NCI-H460 (cell line): ENCODE data around the gene OR14A2. TPM values are rescaled to one million over a fixed set of nuclear protein-coding genes. Genes with fewer than 3 reads are reported as not detected.
A peak's percentile ranks its signal among the peaks of the same experiment; 100 is the strongest.
"Not testable (repeated sequence)": the region's sequence is repeated elsewhere in the genome, so short reads cannot be mapped to it uniquely, and the experiment has no call there.

ENCODE experiments used
- DNase-seq: peaks from one replicate; pipeline ENCODE4 v3.0.0-alpha.2; 2016; ENCODE audit warnings: low read depth; ENCODE audit errors: extremely low read depth
- polyA plus RNA-seq: library from polyadenylated mRNA; depleted of rRNA; stranded (reverse); fragments of >200 nt; gene quantifications from 2 replicates; pipeline ENCODE4 v1.2.3, GENCODE V29; 2014; cell fraction: nucleus; rRNA removed
- total RNA-seq: library from RNA; depleted of rRNA; stranded (reverse); fragments of >200 nt; shearing (Covaris generic); gene quantifications from 2 replicates; pipeline ENCODE4 v1.2.3, GENCODE V29; 2014; rRNA removed

The OR14A2 gene
- total RNA-seq, result not detected in 2 replicates
- not detected in 2 replicates for polyA plus RNA-seq

DNA sequence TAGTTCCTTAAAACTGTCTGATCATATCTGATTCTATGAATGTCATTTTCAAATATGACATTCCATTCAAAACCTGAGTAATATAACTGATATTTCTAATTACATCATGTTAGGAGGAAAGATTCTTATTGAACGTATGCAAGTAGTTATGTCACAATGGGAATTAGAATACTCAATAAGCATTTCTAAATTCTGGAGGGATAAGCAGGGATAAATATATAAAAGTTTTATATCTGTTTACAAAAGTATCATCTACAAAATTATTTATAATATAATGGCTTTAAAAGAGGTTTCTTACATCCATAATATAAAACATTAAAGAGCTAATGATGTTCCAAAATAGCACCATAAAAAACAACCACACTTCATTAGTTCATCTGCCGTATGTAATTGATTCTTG is at the start of gene OR14A2:
OR14A2 (minus strand) TSS at position 101 of the 400 bp plus-strand sequence.
- no peak for DNase-seq

GRCh38 chr1:247797518-247797917 is 49.6 kb upstream of the OR14A2 start:
- DNase-seq, result no peak

- no peak for DNase-seq
Observed at GRCh38 chr1:247769603-247770002, 21.7 kb upstream of the OR14A2 start.

GRCh38 chr1:247760456-247760855 is 12.5 kb upstream of the OR14A2 start, which contains the start of gene OR1C1:
Gene OR1C1 (minus strand): TSS chr1:247760556. CDS start chr1:247758406, 2,150 bp downstream.
- no peak for DNase-seq

GRCh38 chr1:247754311-247754710 is 6.4 kb upstream of the OR14A2 start:
- DNase-seq, result not testable (repeated sequence)

DNA sequence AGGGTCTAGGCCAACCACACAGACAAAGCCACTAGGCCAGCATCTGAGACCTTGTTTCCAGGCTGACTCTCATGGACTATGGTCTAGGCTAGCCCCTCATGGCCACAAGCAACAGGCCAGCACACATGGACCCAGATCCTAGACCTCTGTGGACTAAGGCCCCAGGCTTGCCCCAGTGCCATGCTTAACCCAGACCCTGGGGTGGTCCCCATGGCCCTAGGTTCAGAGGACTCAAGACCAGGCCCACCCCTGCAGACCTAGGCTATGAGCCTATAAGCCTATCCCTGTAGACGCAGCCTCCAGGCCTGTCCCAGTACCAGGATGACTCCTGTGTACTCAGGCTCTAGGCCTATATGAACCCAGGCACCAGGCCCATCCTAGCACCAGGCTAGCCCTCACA is 1.9 kb upstream of the OR14A2 start:
- no peak for DNase-seq

DNA sequence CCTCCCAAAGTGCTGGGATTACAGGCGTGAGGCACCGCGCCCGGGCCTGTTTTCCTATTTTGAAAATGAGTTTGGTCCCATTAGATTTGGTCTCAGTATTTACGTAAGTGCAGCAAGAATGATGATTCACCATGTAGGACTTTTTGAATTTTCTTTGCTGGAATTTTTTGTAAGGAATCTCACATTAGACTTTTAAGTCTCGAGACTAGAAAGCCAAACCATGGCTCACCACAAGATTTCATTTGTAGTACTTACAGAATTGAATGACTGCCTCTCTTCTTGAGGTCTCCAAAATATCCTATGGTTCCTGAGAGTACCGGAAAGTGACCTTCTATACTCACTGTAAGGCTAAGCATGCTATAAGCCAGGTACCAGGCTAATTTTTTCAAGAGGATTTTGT is 325 bp downstream of the OR14A2 start:
- no peak for DNase-seq

DNA sequence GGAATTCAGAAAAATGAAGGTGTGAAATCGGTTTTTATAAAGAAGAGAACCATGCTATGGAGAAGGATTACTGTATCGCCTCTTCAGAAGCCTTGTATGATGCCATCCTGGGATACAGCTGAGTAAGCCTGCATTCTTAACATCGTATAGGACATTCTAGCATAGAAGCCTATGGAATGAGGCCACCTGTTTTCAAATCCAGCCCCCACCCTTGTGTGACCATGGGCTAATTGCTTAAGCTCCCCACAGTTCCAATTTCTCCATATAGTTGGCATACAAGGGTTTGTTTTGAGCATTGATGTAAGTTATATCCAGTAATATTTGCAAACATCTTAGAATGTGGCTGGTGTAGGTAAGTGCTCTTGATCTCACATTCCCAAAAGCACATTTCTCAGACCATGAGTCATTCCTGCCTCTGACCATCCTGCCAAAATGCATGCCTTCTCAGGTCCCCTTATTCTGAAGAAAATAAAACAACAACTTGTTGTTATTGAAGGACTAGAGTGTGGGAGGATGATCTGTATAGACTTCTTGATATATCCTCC is 1.5 kb downstream of the OR14A2 start:
- DNase-seq, result no peak

DNA sequence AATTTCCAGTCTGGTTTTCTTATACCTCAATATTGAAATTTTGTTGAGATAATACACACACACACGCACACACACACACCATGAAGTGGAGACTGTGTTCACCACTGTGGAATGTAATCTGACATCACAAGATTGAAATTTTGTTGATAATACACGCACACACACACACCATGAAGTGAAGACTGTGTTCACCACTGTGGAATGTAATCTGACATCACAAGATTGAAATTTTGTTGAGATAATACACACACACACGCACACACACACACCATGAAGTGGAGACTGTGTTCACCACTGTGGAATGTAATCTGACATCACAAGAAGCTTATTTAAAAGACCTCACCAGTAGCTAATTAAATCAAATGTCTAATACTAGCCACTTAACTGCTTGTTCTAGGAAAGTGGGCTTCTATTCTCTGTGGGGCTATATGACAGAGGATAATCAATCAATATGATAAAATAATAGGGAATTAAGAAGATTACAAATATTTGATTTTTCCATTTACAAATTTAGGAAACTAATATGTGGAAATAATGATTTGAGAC is 5.7 kb downstream of the OR14A2 start:
- DNase-seq, result not testable (repeated sequence)

- no peak for DNase-seq
Observed at GRCh38 chr1:247741756-247742155, 6.2 kb downstream of the OR14A2 start.

GRCh38 chr1:247740721-247741120 is 7.2 kb downstream of the OR14A2 start:
- no peak for DNase-seq

DNA sequence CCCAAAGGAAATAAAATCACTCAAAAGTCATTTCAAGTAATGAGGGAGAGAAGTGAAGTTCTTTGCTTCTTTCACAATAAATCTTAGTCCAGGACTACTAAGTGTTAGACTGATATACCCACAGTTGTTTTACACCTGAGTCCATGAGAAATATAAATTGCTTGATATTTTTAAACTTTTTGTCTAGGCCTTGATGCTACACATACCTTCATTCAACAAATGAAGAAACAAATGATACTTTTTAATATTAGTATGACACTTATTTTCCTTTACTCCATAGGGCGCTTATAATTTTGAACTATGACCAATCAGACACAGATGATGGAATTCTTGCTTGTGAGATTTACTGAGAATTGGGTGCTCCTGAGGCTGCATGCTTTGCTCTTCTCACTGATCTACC is 9.6 kb downstream of the OR14A2 start, which contains the start of gene OR14K1:
OR14K1 (plus strand) TSS at position 301 of the 400 bp plus-strand sequence; CDS start at position 301, 0 bp downstream.
- DNase-seq, result no peak

GRCh38 chr1:247721222-247721621 is 26.7 kb downstream of the OR14A2 start:
- DNase-seq, result no peak

GRCh38 chr1:247716546-247716945 is 31.4 kb downstream of the OR14A2 start, which contains the start of gene OR6F1:
Gene OR6F1 (minus strand): TSS chr1:247716646. CDS start chr1:247712755, 3,891 bp downstream.
- DNase-seq, result no peak

DNA sequence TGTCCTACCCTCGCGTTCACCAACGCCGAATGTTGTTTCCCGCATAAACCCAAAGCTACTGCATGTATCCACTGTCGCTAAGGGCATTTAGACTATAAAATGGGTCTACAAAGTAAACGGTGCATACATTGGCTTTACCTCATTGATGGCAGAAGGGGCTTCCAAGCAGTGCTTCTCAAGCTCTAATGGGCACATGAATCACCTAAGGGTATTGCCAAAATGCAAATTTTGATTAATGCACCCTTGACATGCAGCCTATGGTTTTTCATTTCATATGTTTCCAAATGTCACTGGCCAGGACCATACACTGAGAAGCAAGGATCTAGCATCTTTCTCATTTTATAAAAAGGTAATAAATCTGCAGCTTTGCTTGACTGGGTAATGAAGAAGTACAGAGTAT is 34.2 kb downstream of the OR14A2 start:
- no peak for DNase-seq

GRCh38 chr1:247710681-247711080 is 37.3 kb downstream of the OR14A2 start:
- DNase-seq, result not testable (repeated sequence)

GRCh38 chr1:247701338-247701737 is 46.6 kb downstream of the OR14A2 start:
- DNase-seq, result no peak

DNA sequence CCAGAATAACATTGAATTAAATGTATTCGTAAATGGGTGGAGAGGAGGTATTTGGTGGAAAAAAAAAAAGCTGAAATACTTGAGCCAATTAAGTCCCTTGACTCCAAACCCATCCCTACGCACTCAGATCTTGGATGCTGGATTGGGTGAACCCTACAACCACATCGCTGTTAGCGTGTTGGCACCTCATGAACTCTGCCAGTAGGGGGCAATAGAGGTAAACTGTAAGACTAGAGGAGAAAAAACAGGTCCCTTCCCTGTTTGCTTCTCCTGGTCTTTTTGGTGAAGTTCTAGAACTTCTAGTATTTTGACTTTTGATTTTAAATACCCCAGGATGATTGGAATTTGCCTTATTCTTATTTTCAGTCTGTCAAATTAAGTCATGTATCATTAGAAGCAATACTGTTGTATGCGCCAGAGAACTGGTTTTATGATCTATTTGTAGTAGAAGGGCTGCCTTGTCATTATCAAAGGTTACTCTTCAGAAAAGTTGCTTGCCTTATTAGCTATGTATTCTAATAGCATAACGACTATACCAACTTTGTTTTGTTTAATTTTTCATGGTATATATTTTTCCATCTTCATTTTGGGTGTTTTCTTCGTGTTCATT is 66.5 kb downstream of the OR14A2 start:
- DNase-seq, result peak; percentile 48

DNA sequence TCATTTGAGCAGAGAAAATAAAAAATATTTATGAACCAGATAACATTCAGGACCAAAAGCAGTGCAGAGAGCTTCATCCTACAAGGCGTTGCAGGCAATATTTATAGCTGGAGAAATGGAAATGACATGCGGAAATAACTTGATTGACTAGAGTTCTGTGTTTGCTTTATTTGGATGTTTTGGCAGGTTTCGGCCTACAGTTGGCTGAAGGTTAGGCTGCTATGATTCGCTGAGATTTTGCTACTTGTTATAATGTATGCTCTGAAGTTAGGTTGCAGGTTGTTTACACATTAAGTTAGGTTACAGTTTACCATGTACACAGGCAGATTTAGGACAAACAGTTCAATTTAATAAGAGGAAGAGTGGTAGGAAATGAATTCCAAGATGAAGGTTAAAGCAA is 67.8 kb downstream of the OR14A2 start:
- DNase-seq, result no peak

- DNase-seq, result no peak
Observed at GRCh38 chr1:247679639-247680038, 68.3 kb downstream of the OR14A2 start, which contains the start of gene OR13G1. Gene OR13G1 (minus strand): TSS chr1:247679739. CDS start chr1:247673041, 6,698 bp downstream.
